Upper lobe of left lung (tissue), 6 donors: Measurements from ENCODE around the gene MCM5. TPM values are rescaled to one million over a fixed set of nuclear protein-coding genes. Genes with fewer than 3 reads are reported as not detected.

Source experiments
- ATAC-seq, 2 donors: fragments of 200-7000 bp; cut with Tn5 transposase; one replicate each; pipeline ENCODE4 v1.9.1; 2022; ENCODE audit warnings: mild to moderate bottlenecking in 2 of 2, moderate library complexity in 2 of 2; ENCODE audit not compliant: low FRiP score in 2 of 2
- DNase-seq, 2 donors: peaks; one replicate each; pipeline ENCODE4 v3.0.0-alpha.2; 2019 to 2020
- H3K27ac ChIP-seq, 4 donors: fragments of 200-600 bp; sonication (generic); one replicate each; pipeline ENCODE4 v1.5.1; 2016 to 2019
- H3K27me3 ChIP-seq, 4 donors: fragments of 200-600 bp; sonication (generic); one replicate each; pipeline ENCODE4 v1.5.1; 2017 to 2019
- H3K36me3 ChIP-seq, 4 donors: fragments of 200-600 bp; sonication (generic); one replicate each; pipeline ENCODE4 v1.5.1; 2016 to 2019
- H3K4me1 ChIP-seq, 4 donors: fragments of 200-600 bp; sonication (generic); one replicate each; pipeline ENCODE4 v1.5.1; 2018 to 2019
- H3K4me3 ChIP-seq, 4 donors: fragments of 200-600 bp; sonication (generic); one replicate each; pipeline ENCODE4 v1.5.1; 2017 to 2019; ENCODE audit warnings: mild to moderate bottlenecking in 2 of 4, moderate library complexity in 1 of 4
- H3K9me3 ChIP-seq, 4 donors: fragments of 200-600 bp; sonication (generic); one replicate each; pipeline ENCODE4 v1.5.1; 2018 to 2019
- CTCF ChIP-seq, 6 experiments: fragments of 450-650 bp in 4 of 6; fragments of 200-600 bp in 2 of 6; sonication (generic) in 2 of 6; IDR thresholded peaks; one replicate each; pipeline ENCODE4 v1.5.1; 2016 to 2019; ENCODE audit warnings: antibody characterized with exemption in 6 of 6
- EP300 ChIP-seq, 4 donors: sonication (generic); formaldehyde crosslinking; IDR thresholded peaks; one replicate each; pipeline ENCODE4 v1.5.1; 2017; ENCODE audit warnings: antibody characterized with exemption in 4 of 4, control low read depth in 2 of 4
- POLR2A ChIP-seq, 4 donors: fragments of 450-650 bp; IDR thresholded peaks; one replicate each; pipeline ENCODE4 v1.5.1; 2016 to 2017; ENCODE audit warnings: antibody characterized with exemption in 4 of 4, mild to moderate bottlenecking in 2 of 4
- POLR2AphosphoS5 ChIP-seq, 2 donors: sonication (generic); formaldehyde crosslinking; IDR thresholded peaks; one replicate each; pipeline ENCODE4 v1.5.1; 2017; ENCODE audit warnings: antibody characterized with exemption in 2 of 2
- WGBS, 2 donors: methylation state at CpG; one replicate each; pipeline ENCODE4 v1.1.5; 2017 to 2018; 5-methylcytosine and 5-hydroxymethylcytosine counted together
- total RNA-seq, 6 donors: library from RNA; depleted of rRNA in 4 of 6; stranded (reverse); fragments of >200 nt in 4 of 6; gene quantifications; one replicate each; pipeline versions ENCODE4 v1.1.0 to v1.2.1, GENCODE V29; 2016 to 2021
- donor health status: DM: no; HTN: no; CAD: no; lungs with moderate emphysema.
- donor health status: DM: no; HTN: yes; CAD: no; lungs with severe emphysema.

MCM5 gene
- total RNA-seq, 6 donors from 2014 or later = 9.8 to 34.4 (median 20.2) TPM

GRCh38 chr22:35473971-35474370 is 74.0 kb downstream of the MCM5 start:
- no peaks in the 10 kb centered on the region for H3K36me3 ChIP-seq
- H3K9me3 ChIP-seq = no peaks in the 10 kb centered on the region
- peaks cover 11 to 12% (median 12%) of the 10 kb centered on the region in 4 donors for H3K4me1 ChIP-seq
- DNase-seq (no peak), ATAC-seq (no peak)
- no peaks in the 10 kb centered on the region for H3K27me3 ChIP-seq
- no peak overlapping the region for H3K4me3 ChIP-seq
- no peak for TF ChIP-seq EP300 (IDR thresholded peaks at IDR 0.05)
- TF ChIP-seq POLR2A (IDR thresholded peaks at IDR 0.05) = no peak
- no peak for TF ChIP-seq POLR2AphosphoS5 (IDR thresholded peaks at IDR 0.05)
- TF ChIP-seq CTCF (IDR thresholded peaks at IDR 0.05) = no peak
- no peak overlapping the region for H3K27ac ChIP-seq
- 61 to 81% methylated on average over 2 to 4 of the region's 4 CpGs for WGBS, 2 donors

Other genes starting within 250 kb of the MCM5 start
- 10 to 100 TPM; 15.7 to 20.9 (median 17.2) TPM for gene HMGXB4, start 142.6 kb upstream of the MCM5 start, total RNA-seq
- gene TOM1, start 100.2 kb upstream of the MCM5 start, total RNA-seq = 100 to 1,000 TPM in 2 of 6 donors, 10 to 100 TPM in 4; 79.2 to 194 (median 94.6) TPM
- 100 to 1,000 TPM in 1 of 6 donors, 10 to 100 TPM in 5; 22.0 to 306 (median 77.9) TPM for gene HMOX1, start 19.0 kb upstream of the MCM5 start, total RNA-seq
- gene RASD2, start 140.7 kb downstream of the MCM5 start, total RNA-seq = 1 to 10 TPM in 4 of 6 donors, under 1 TPM in 2; 0.49 to 4.2 (median 1.7) TPM
- gene MB, start 217.2 kb downstream of the MCM5 start, total RNA-seq = 1 to 10 TPM in 1 of 6 donors, under 1 TPM in 2, not detected in 3; 0.46 to 1.1 (median 0.98) TPM
- 10 to 100 TPM; 27.6 to 54.4 (median 30.8) TPM for gene APOL6, start 248.3 kb downstream of the MCM5 start, total RNA-seq